Measurements from ENCODE around the gene PLXNA2.

The PLXNA2 gene

DNA sequence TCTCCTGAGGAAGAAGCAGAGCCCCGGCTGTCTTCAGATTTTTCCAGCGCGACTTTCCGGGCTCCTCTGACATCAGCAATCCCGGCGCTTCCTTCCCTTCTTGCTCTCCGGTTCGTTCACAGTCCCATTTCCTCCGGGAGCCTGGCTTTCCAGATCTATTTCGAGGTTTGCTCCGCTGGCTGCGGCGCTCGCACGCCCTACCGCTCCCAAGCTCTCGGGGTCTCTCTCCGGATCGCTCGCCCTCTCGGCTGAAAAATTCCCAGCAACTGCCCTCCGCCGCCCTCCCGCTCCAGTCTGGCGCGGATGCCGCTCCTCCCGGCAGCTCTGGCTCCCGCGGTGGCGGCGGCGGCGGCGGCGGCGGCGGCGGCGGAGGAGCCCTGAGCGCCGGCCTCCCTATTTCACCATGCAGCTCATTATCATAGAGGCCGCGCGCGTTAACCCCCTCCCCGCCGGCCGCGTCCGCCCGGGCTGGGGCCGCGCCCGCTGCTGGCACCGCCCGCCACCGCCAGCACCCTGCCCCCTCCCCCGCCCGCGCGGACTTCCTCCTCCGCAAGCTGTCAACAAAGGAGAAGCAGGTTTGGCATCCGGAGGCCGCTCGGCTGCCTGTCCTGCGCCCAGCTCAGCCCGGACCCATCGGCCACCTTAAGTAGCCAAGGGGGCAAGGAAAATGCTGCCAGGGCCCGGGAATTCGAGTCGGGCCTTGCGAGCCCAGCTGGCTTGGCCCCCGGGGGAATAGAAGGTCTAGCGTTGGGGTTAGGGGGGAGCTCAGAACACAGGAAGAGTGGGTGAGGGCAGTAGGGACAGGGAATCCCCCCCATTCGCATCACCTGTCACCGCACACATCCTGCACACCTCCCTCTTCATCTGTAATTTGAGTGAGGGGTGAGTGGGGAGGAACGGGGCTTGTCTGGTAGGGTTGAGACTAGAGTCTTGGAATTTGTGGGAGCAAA, at the start of gene PLXNA2:
TSS of gene PLXNA2 (minus strand) at position 418 of the 950 bp plus-strand sequence. CDS start 26,462 bp downstream, outside the sequence.
- TF ChIP-seq CTCF (IDR thresholded peaks at IDR 0.05; ENCODE audit: low read depth, low read length): no peak
- DNase-seq (ENCODE audit: extremely low read depth, low read depth): no peak

DNA sequence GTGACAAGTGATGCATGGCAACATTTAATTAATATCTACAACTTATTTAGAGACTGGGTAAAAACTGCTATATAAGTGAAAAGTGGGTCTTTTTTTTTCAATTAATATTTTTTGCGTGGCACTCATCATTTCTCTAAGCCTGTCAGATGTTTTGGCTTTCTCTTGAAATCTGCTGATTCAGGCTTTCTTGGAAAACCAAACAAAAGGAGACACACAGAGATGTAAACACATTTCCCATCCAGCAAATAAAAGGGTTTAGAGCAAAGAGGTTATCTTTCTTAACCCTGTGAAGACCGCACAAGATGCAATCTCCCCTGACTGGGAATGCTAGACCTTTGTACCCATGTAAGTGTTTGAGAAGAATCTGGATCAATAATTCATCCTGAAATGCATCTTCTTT, 48.7 kb upstream of the PLXNA2 start:
- TF ChIP-seq CTCF (IDR thresholded peaks at IDR 0.05; ENCODE audit: low read depth, low read length): no peak

GRCh38 chr1:208291923-208292711, 47.9 kb upstream of the PLXNA2 start:
- DNase-seq (ENCODE audit: extremely low read depth, low read depth): no peak
- no peak for TF ChIP-seq CTCF (IDR thresholded peaks at IDR 0.05; ENCODE audit: low read depth, low read length)

More for the DNA sequence above, 48.7 kb upstream of the PLXNA2 start:
- DNase-seq (ENCODE audit: extremely low read depth, low read depth): no peak

GRCh38 chr1:208291129-208291528, 46.9 kb upstream of the PLXNA2 start:
- DNase-seq (ENCODE audit: extremely low read depth, low read depth): no peak
- TF ChIP-seq CTCF (IDR thresholded peaks at IDR 0.05; ENCODE audit: low read depth, low read length): no peak

GRCh38 chr1:208289716-208290115, 45.5 kb upstream of the PLXNA2 start:
- TF ChIP-seq CTCF (IDR thresholded peaks at IDR 0.05; ENCODE audit: low read depth, low read length): no peak

DNA sequence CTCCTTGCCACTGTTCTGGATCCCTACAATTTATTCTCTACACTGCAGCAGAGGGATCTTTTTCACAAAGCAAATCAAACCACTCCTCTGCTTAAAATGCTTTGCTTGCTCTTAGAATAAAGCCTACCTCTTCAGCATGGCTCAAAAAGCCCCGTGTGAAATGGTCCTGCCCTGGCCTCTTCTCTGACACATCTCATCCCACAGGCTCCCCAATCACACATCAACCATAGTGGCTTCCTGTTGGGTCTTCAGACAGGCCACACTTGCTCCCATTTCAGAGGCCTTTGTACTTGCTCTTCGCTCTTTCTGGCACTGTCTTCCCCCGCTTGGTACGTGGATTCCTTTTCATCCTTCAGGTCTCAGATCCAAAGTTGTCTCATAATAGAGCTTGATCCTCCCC, 44.3 kb upstream of the PLXNA2 start:
- no peak for TF ChIP-seq CTCF (IDR thresholded peaks at IDR 0.05; ENCODE audit: low read depth, low read length)
- no peak for DNase-seq (ENCODE audit: extremely low read depth, low read depth)

More at GRCh38 chr1:208289716-208290115, 45.5 kb upstream of the PLXNA2 start:
- DNase-seq (ENCODE audit: extremely low read depth, low read depth): no peak
